Stomach (tissue), 4 donors: ENCODE data around the gene RBM14.
"Not testable (repeated sequence)": the region's sequence is repeated elsewhere in the genome, so short reads cannot be mapped to it uniquely, and the experiment has no call there.

ENCODE experiments used
- POLR2A ChIP-seq, 4 donors: fragments of 450-650 bp; IDR thresholded peaks; one replicate each; pipeline ENCODE4 v1.6.1; 2016; ENCODE audit warnings: antibody characterized with exemption in 4 of 4, control low read depth in 2 of 4, mild to moderate bottlenecking in 1 of 4, moderate library complexity in 1 of 4
- POLR2AphosphoS5 ChIP-seq, 3 donors: sonication (generic); formaldehyde crosslinking; IDR thresholded peaks; one replicate each; pipeline ENCODE4 v1.6.1; 2016; ENCODE audit warnings: antibody characterized with exemption in 3 of 3
- TF ChIP-seq, protein P1 (sequence below), 7 experiments: fragments of 450-650 bp in 4 of 7; fragments of 200-600 bp in 3 of 7; sonication (generic) in 3 of 7; IDR thresholded peaks; one replicate each; pipeline ENCODE4 v1.5.1; 2016 to 2019; ENCODE audit warnings: antibody characterized with exemption in 7 of 7, control low read depth in 2 of 7, mild to moderate bottlenecking in 1 of 7

DNA sequence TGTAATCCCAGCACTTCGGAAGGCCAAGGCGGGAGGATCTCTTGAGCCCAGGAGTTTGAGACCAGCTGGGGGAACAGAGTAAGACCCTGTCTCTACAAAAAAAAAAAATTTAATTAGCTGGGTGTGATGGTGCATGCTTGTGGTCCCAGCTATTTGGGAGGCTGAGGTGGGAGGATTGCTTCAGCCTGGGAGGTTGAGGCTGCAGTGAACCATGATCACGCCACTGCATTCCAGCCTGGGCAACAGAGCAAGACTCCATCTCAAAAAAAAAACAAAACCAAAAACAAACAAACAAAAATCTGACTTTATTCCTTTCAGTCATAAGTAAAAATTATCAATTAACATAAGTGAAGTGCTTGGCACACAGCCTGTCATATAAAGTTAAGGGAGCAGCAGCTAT, 9.8 kb upstream of the RBM14 start:
- TF ChIP-seq, protein P1, sequence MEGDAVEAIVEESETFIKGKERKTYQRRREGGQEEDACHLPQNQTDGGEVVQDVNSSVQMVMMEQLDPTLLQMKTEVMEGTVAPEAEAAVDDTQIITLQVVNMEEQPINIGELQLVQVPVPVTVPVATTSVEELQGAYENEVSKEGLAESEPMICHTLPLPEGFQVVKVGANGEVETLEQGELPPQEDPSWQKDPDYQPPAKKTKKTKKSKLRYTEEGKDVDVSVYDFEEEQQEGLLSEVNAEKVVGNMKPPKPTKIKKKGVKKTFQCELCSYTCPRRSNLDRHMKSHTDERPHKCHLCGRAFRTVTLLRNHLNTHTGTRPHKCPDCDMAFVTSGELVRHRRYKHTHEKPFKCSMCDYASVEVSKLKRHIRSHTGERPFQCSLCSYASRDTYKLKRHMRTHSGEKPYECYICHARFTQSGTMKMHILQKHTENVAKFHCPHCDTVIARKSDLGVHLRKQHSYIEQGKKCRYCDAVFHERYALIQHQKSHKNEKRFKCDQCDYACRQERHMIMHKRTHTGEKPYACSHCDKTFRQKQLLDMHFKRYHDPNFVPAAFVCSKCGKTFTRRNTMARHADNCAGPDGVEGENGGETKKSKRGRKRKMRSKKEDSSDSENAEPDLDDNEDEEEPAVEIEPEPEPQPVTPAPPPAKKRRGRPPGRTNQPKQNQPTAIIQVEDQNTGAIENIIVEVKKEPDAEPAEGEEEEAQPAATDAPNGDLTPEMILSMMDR (IDR thresholded peaks at IDR 0.05): not testable (repeated sequence)
- not testable (repeated sequence) for TF ChIP-seq POLR2A, POLR2AphosphoS5 (IDR thresholded peaks at IDR 0.05)
